B cell (primary cell): ENCODE measurements around the gene HPS1. TPM values are rescaled to one million over a fixed set of nuclear protein-coding genes. Genes with fewer than 3 reads are reported as not detected.

Source experiments
- ATAC-seq: fragments of 200-7000 bp; cut with Tn5 transposase; one replicate; pipeline ENCODE4 v1.10.0; 2021; ENCODE audit warnings: low read depth, mild to moderate bottlenecking, moderate number of reproducible peaks, moderate library complexity
- CTCF ChIA-PET: fragments of 350-600 bp; sonication (Branson Sonifier 250); formaldehyde crosslinking; loops from one replicate; lab custom pipeline; 2021; ENCODE audit warnings: antibody characterized with exemption, inconsistent platforms; lab: Charles Lee
- POLR2A ChIA-PET: fragments of 350-600 bp; sonication (Branson Sonifier 250); formaldehyde crosslinking; loops from one replicate; lab custom pipeline; 2021; ENCODE audit warnings: antibody characterized with exemption; lab: Charles Lee
- DNase-seq: peaks from one replicate; pipeline ENCODE4 v3.0.0; 2013
- H2AFZ ChIP-seq: 2 replicates; pipeline ENCODE4 v1.6.1; 2012; ENCODE audit warnings: mild to moderate bottlenecking, low read depth, low read length; ENCODE audit not compliant: insufficient read depth, poor library complexity, severe bottlenecking
- H3K27ac ChIP-seq, 2 donors: 1 replicate in 1 of 2; 2 replicates in 1 of 2; pipeline ENCODE4 v1.5.1; 2012 to 2013; ENCODE audit warnings: low read length in 2 of 2, mild to moderate bottlenecking in 2 of 2, moderate library complexity in 1 of 2
- H3K27me3 ChIP-seq, 4 experiments: fragments of 200-600 bp in 1 of 4; sonication (generic) in 1 of 4; replicated peaks in 1 of 4; 1 replicate in 2 of 4; 2 replicates in 2 of 4; pipeline versions ENCODE4 v1.6.1 to v1.7.0; 2013 to 2016; ENCODE audit warnings: low read length in 3 of 4, mild to moderate bottlenecking in 2 of 4, mixed read lengths in 1 of 4, moderate library complexity in 1 of 4; ENCODE audit not compliant: insufficient read depth in 4 of 4, control insufficient read depth in 3 of 4; ENCODE audit errors: control extremely low read depth in 1 of 4
- H3K36me3 ChIP-seq, 2 experiments: replicated peaks in 1 of 2; 1 replicate in 1 of 2; 2 replicates in 1 of 2; pipeline versions ENCODE4 v1.6.1 to v1.7.1; 2013; ENCODE audit warnings: low read length in 1 of 2; ENCODE audit not compliant: insufficient read depth in 2 of 2, control insufficient read depth in 1 of 2; ENCODE audit errors: control extremely low read depth in 1 of 2, extremely low read depth in 1 of 2
- H3K4me1 ChIP-seq, 2 donors: fragments of 200-600 bp in 1 of 2; sonication (generic) in 1 of 2; 1 replicate in 1 of 2; 2 replicates in 1 of 2; pipeline versions ENCODE4 v1.5.1 to v1.6.1; 2013 to 2017; ENCODE audit warnings: low read length in 2 of 2; ENCODE audit not compliant: control insufficient read depth in 2 of 2, insufficient read depth in 2 of 2
- H3K4me2 ChIP-seq: replicated peaks from 2 replicates; pipeline ENCODE3; 2012; ENCODE audit warnings: mild to moderate bottlenecking, low read depth, low read length; ENCODE audit not compliant: poor library complexity, severe bottlenecking
- H3K4me3 ChIP-seq, 5 experiments: fragments of 200-600 bp in 1 of 5; sonication (generic) in 1 of 5; 1 replicate in 3 of 5; 2 replicates in 2 of 5; pipeline versions ENCODE4 v1.5.1 to v1.7.0; 2011 to 2016; ENCODE audit warnings: low read length in 4 of 5, mild to moderate bottlenecking in 4 of 5, low read depth in 2 of 5, control low read depth in 1 of 5, moderate library complexity in 1 of 5; ENCODE audit not compliant: insufficient read depth in 1 of 5; ENCODE audit errors: control extremely low read depth in 1 of 5, extremely low read depth in 1 of 5
- H3K79me2 ChIP-seq: fragments of 200-600 bp; sonication (generic); one replicate; pipeline ENCODE4 v1.6.0; 2016; ENCODE audit warnings: low read length; ENCODE audit not compliant: control insufficient read depth, insufficient read depth
- H3K9ac ChIP-seq: fragments of 200-600 bp; sonication (generic); 2 replicates; pipeline ENCODE4 v1.6.1; 2017; ENCODE audit warnings: mild to moderate bottlenecking, low read length, moderate library complexity
- H3K9me3 ChIP-seq, 3 donors: one replicate each; pipeline versions ENCODE4 v1.6.1 to v1.7.1; 2013; ENCODE audit warnings: low read length in 2 of 3; ENCODE audit not compliant: control insufficient read depth in 2 of 3, insufficient read depth in 1 of 3; ENCODE audit errors: control extremely low read depth in 1 of 3
- H4K20me1 ChIP-seq: 2 replicates; pipeline ENCODE4 v1.6.0; 2012; ENCODE audit warnings: mild to moderate bottlenecking, low read length; ENCODE audit not compliant: insufficient read depth, control insufficient read depth, poor library complexity, severe bottlenecking
- H3K27ac Mint-ChIP-seq: one replicate; pipeline ENCODE4 v1.8.0; 2021; ENCODE audit warnings: mixed read lengths
- H3K27me3 Mint-ChIP-seq: one replicate; pipeline ENCODE4 v1.8.0; 2021; ENCODE audit warnings: mixed read lengths
- H3K4me1 Mint-ChIP-seq: one replicate; pipeline ENCODE4 v1.8.0; 2021; ENCODE audit warnings: mixed read lengths
- H3K4me3 Mint-ChIP-seq: one replicate; pipeline ENCODE4 v1.8.0; 2021; ENCODE audit warnings: mixed read lengths
- H3K9me3 Mint-ChIP-seq: one replicate; pipeline ENCODE4 v1.8.0; 2022; ENCODE audit warnings: mixed read lengths; ENCODE audit not compliant: insufficient read depth
- CTCF ChIP-seq: fragments of 200-600 bp; IDR thresholded peaks from one replicate; pipeline ENCODE4 v1.8.0; 2022; ENCODE audit warnings: antibody characterized with exemption, mild to moderate bottlenecking
- EZH2 ChIP-seq: IDR thresholded peaks from 2 replicates; pipeline ENCODE4 v1.6.1; 2012; ENCODE audit warnings: borderline replicate concordance, low read depth, mild to moderate bottlenecking, moderate library complexity, low read length; ENCODE audit not compliant: insufficient read depth, poor library complexity, severe bottlenecking
- WGBS: methylation state at CpG from one replicate; pipeline ENCODE4 v1.1.5; 2013; ENCODE audit warnings: missing lambda C conversion rate; ENCODE audit not compliant: insufficient coverage; 5-methylcytosine and 5-hydroxymethylcytosine counted together
- intact Hi-C: fragments of 100-400 bp; cut with micrococcal nuclease; formaldehyde crosslinking; loops from one replicate; pipeline ENCODE4 v1.10.0; 2022
- polyA plus RNA-seq: library from polyadenylated mRNA; depleted of rRNA; stranded (reverse); fragments of >200 nt; gene quantifications from 2 replicates; pipeline ENCODE4 v1.2.3, GENCODE V29; 2012
- total RNA-seq, 2 donors: library from RNA; stranded (reverse); fragments of 120-200 nt in 1 of 2; gene quantifications; 1 replicate in 1 of 2; 2 replicates in 1 of 2; pipeline versions ENCODE4 v1.2.3 to v1.2.4, GENCODE V29; 2013 to 2022

The HPS1 gene
- total and polyA plus RNA-seq, 2 donors (not counting 1 experiment from before 2014, with no cell fraction given): 125 to 196 TPM

- H3K4me1 ChIP-seq: no peaks in the 10 kb centered on the region
- H3K4me2 ChIP-seq: no peak overlapping the region
- Mint-ChIP-seq H3K9me3 (no peaks in the 10 kb centered on the region), H3K4me1 (no peaks in the 10 kb centered on the region), H3K27me3 (peaks cover 29% of the 10 kb centered on the region), H3K4me3 (no peak overlapping the region), H3K27ac (no peak overlapping the region)
- intact Hi-C loops: no loop called here
- no peak overlapping the region for H3K9ac ChIP-seq
- ATAC-seq (no peak), DNase-seq (no peak)
- TF ChIP-seq EZH2: no peak
- TF ChIP-seq CTCF: no peak
- H4K20me1 ChIP-seq: no peaks in the 10 kb centered on the region
- H3K27ac ChIP-seq: no peak overlapping the region
- CTCF ChIA-PET: no interaction called here
- no peaks in the 10 kb centered on the region for H3K79me2 ChIP-seq
- no CpG with 5 or more reads among the region's 3 CpGs for WGBS
- no peaks in the 10 kb centered on the region for H3K9me3 ChIP-seq
- peaks cover 0 to 13% (median 5%) of the 10 kb centered on the region in 4 experiments for H3K27me3 ChIP-seq
- POLR2A ChIA-PET: no interaction called here
- H3K4me3 ChIP-seq: no peak overlapping the region
- no peak overlapping the region for H2AFZ ChIP-seq
- no peaks in the 10 kb centered on the region for H3K36me3 ChIP-seq
Observed at GRCh38 chr10:98461500-98461842, 14.7 kb upstream of the HPS1 start.

GRCh38 chr10:98460837-98461499, 14.2 kb upstream of the HPS1 start:
- H3K4me3 Mint-ChIP-seq: no peak overlapping the region
- ChIA-PET CTCF (no interaction called here), POLR2A (interaction anchor here (0.6 kb wide), 1 partner anchor 801 kb away, joined by 5 read pairs; no protein-coding TSS in a partner anchor)
- no peak overlapping the region for H3K9ac ChIP-seq
- no peaks in the 10 kb centered on the region for H3K4me1 Mint-ChIP-seq
- no peaks in the 10 kb centered on the region for H3K36me3 ChIP-seq
- TF ChIP-seq CTCF: no peak
- no peak for TF ChIP-seq EZH2
- DNase-seq (no peak), ATAC-seq (no peak)
- intact Hi-C loops: no loop called here
- no peaks in the 10 kb centered on the region for H3K9me3 ChIP-seq
- no peaks in the 10 kb centered on the region for H3K79me2 ChIP-seq
- H3K9me3 Mint-ChIP-seq: no peaks in the 10 kb centered on the region
- no peaks in the 10 kb centered on the region for H3K4me1 ChIP-seq
- no peak overlapping the region for H3K4me2 ChIP-seq
- no peak overlapping the region for H3K4me3 ChIP-seq
- WGBS: 100% methylated on average over 2 of the region's 3 CpGs
- H4K20me1 ChIP-seq: no peaks in the 10 kb centered on the region
- H3K27me3 Mint-ChIP-seq: peaks cover 29% of the 10 kb centered on the region
- no peak overlapping the region for H3K27ac Mint-ChIP-seq
- no peak overlapping the region for H3K27ac ChIP-seq
- H3K27me3 ChIP-seq: peaks cover 0 to 13% (median 5%) of the 10 kb centered on the region in 4 experiments
- no peak overlapping the region for H2AFZ ChIP-seq
